HepG2 (cell line): Measurements from ENCODE around the gene SLC25A25. TPM values are rescaled to one million over a fixed set of nuclear protein-coding genes. Genes with fewer than 3 reads are reported as not detected.

Experiments used
- CEBPZ ChIP-seq: IDR thresholded peaks from 2 replicates; pipeline ENCODE4 v1.6.1; 2012; ENCODE audit warnings: low read length, improper control_type of control experiment
- FOXK1 ChIP-seq: sonication (generic); formaldehyde crosslinking; IDR thresholded peaks from 2 replicates; pipeline ENCODE4 v1.4.0; 2020; ENCODE audit warnings: low read depth, missing genetic modification reagents, borderline replicate concordance
- HIVEP1 ChIP-seq: sonication (generic); formaldehyde crosslinking; IDR thresholded peaks from 2 replicates; pipeline ENCODE4 v1.4.0; 2020; ENCODE audit warnings: mild to moderate bottlenecking, missing genetic modification reagents
- HMG20B ChIP-seq: conservative IDR thresholded peaks from 2 replicates; pipeline ENCODE4 v1.6.1; 2016; ENCODE audit warnings: missing genetic modification reagents, missing compliant biosample characterization
- HOMEZ ChIP-seq: IDR thresholded peaks from 2 replicates; pipeline ENCODE4 v1.6.1; 2016; ENCODE audit warnings: low read depth
- LCORL ChIP-seq, 2 experiments: fragments of 450-650 bp in 1 of 2; sonication (generic) in 1 of 2; formaldehyde crosslinking in 1 of 2; IDR thresholded peaks; 2 replicates each; pipeline versions ENCODE4 v1.5.0 to v1.6.1; 2017 to 2020; ENCODE audit warnings: antibody characterized with exemption in 1 of 2, missing genetic modification reagents in 1 of 2
- POLR2AphosphoS5 ChIP-seq: IDR thresholded peaks from 2 replicates; pipeline ENCODE4 v1.6.1; 2012; ENCODE audit warnings: low read depth, low read length
- RBM22 ChIP-seq: fragments of 200-400 bp; formaldehyde crosslinking; optimal IDR thresholded peaks from 2 replicates; pipeline ENCODE3; 2017; ENCODE audit warnings: mild to moderate bottlenecking, low read length, moderate library complexity
- SPEN ChIP-seq: sonication (generic); formaldehyde crosslinking; IDR thresholded peaks from 2 replicates; pipeline ENCODE4 v1.5.1; 2020; ENCODE audit warnings: low read depth, mild to moderate bottlenecking, missing genetic modification reagents
- ZKSCAN8 ChIP-seq: IDR thresholded peaks from 2 replicates; pipeline ENCODE4 v1.6.1; 2016; ENCODE audit warnings: borderline replicate concordance, missing genetic modification reagents, missing compliant biosample characterization
- ZNF205 ChIP-seq: IDR thresholded peaks from 2 replicates; pipeline ENCODE4 v1.6.1; 2018; ENCODE audit warnings: missing biosample characterization, missing genetic modification reagents
- ZNF230 ChIP-seq: sonication (generic); formaldehyde crosslinking; IDR thresholded peaks from 2 replicates; pipeline ENCODE4 v1.4.0; 2020; ENCODE audit warnings: mild to moderate bottlenecking, missing genetic modification reagents
- ZNF484 ChIP-seq: sonication (generic); formaldehyde crosslinking; IDR thresholded peaks from 2 replicates; pipeline ENCODE4 v1.5.1; 2020; ENCODE audit warnings: mild to moderate bottlenecking, low read depth, missing genetic modification reagents, borderline replicate concordance
- polyA plus RNA-seq, 8 experiments: library from polyadenylated mRNA; depleted of rRNA in 3 of 8; stranded (reverse) in 7 of 8; unstranded in 1 of 8; fragments of >200 nt; fragmentation: Illumina TruSeq in 4 of 8; extraction: Trizol in 4 of 8; gene quantifications; 2 replicates each; pipeline versions ENCODE4 v1.2.1 to v1.2.3, GENCODE V29; 2011 to 2016; ENCODE audit warnings: low read depth in 4 of 8, missing spikeins in 1 of 8, mixed read lengths in 1 of 8; ENCODE audit not compliant: insufficient read depth in 1 of 8
- total RNA-seq, 5 experiments: library from RNA; depleted of rRNA; stranded (reverse); fragments of >200 nt; fragmentation: Illumina TruSeq; extraction: Trizol; gene quantifications; 2 replicates each; pipeline ENCODE4 v1.2.3, GENCODE V29; 2016; ENCODE audit warnings: low read depth in 1 of 5
- TF ChIP-seq, protein P1 (sequence below): sonication (generic); formaldehyde crosslinking; IDR thresholded peaks from 2 replicates; pipeline ENCODE4 v1.8.0; 2022; ENCODE audit warnings: missing genetic modification reagents, mild to moderate bottlenecking, inconsistent platforms, borderline replicate concordance
- TF ChIP-seq, protein P2 (sequence below): sonication (generic); formaldehyde crosslinking; IDR thresholded peaks from 2 replicates; pipeline ENCODE4 v1.4.0; 2020; ENCODE audit warnings: mild to moderate bottlenecking, missing genetic modification reagents, borderline replicate concordance
- TF ChIP-seq, protein P3 (sequence below): sonication (generic); formaldehyde crosslinking; IDR thresholded peaks from 2 replicates; pipeline ENCODE4 v1.4.0; 2020; ENCODE audit warnings: low read depth, missing genetic modification reagents

The SLC25A25 gene
- total and polyA plus RNA-seq, 2 of the 13 experiments (the other 11 are each of a cell fraction or from before 2014, with no cell fraction given) = 10.5 to 24.8 TPM

DNA sequence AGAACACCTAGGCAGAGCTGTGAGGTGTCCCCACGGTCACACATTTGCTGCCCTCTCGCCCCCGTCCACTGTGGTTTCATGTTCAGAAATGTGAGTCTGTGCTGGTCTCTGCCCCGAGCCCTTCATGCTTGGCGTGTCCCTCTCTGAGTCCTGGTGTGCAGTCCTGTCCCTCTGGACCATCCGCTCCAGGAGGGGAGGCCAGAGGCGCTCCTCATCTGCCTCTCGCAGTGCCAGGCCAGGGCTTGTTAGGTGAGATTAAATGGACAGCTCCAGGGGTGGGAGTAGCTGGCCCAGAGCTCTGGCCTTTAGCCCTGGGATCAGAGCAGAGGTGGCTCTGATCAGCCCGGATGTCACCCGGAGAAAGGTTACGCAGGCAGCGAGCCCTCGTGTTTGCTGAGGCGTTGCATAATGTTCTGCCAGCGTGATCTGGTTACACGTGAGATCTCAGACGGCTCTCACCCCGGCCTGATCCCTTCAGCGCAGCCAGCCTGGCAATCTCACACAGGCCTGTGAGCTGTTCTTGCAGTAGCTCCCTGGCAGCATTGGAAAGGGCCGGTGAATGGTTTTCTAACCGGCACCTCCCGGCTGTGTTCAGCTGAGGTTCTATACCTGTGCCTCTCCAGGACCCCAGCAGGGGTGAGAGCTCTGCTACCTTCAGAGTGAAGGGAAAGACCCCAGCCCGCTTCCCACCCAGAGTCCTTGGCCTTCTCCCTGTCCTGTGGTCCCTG is 35.0 kb downstream of the SLC25A25 start (continued):
- TF ChIP-seq CEBPZ (no peak), ZKSCAN8 (CRISPR knock-in tag) (peak; percentile 80), RBM22 (no peak), HOMEZ (peak; percentile 60; the same call in 1 of the 2 replicates), ZNF205 (peak; percentile 93), HIVEP1 (CRISPR knock-in tag) (peak; percentile 95), FOXK1 (CRISPR knock-in tag) (peak; percentile 80; the same call in 1 of the 2 replicates), POLR2AphosphoS5 (no peak; the same call in 1 of the 2 replicates), LCORL (IDR thresholded peaks at IDR 0.05) (no peak), LCORL (CRISPR knock-in tag; IDR thresholded peaks at IDR 0.05) (peak; percentile 97), ZNF484 (CRISPR knock-in tag) (no peak), ZNF230 (peak; percentile 74), SPEN (CRISPR knock-in tag) (peak; percentile 94), HMG20B (CRISPR knock-in tag) (peak; percentile 67; the same call in 1 of the 2 replicates)
- TF ChIP-seq, protein P1, sequence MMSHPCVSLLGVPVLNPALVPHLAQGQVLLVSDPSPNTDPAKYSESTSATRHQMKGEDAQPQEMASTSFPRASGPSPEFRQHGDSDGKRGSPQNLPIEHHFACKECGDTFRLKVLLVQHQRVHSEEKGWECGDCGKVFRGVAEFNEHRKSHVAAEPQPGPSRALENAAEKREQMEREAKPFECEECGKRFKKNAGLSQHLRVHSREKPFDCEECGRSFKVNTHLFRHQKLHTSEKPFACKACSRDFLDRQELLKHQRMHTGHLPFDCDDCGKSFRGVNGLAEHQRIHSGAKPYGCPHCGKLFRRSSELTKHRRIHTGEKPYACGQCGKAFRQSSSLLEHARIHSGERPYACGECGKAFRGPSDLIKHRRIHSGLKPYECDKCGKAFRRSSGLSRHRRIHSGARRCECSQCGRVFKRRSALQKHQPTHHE (CRISPR knock-in tag) = no peak
- TF ChIP-seq, protein P2, sequence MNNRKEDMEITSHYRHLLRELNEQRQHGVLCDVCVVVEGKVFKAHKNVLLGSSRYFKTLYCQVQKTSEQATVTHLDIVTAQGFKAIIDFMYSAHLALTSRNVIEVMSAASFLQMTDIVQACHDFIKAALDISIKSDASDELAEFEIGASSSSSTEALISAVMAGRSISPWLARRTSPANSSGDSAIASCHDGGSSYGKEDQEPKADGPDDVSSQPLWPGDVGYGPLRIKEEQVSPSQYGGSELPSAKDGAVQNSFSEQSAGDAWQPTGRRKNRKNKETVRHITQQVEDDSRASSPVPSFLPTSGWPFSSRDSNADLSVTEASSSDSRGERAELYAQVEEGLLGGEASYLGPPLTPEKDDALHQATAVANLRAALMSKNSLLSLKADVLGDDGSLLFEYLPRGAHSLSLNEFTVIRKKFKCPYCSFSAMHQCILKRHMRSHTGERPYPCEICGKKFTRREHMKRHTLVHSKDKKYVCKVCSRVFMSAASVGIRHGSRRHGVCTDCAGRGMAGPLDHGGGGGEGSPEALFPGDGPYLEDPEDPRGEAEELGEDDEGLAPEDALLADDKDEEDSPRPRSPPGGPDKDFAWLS (CRISPR knock-in tag) = no peak
- TF ChIP-seq, protein P3, sequence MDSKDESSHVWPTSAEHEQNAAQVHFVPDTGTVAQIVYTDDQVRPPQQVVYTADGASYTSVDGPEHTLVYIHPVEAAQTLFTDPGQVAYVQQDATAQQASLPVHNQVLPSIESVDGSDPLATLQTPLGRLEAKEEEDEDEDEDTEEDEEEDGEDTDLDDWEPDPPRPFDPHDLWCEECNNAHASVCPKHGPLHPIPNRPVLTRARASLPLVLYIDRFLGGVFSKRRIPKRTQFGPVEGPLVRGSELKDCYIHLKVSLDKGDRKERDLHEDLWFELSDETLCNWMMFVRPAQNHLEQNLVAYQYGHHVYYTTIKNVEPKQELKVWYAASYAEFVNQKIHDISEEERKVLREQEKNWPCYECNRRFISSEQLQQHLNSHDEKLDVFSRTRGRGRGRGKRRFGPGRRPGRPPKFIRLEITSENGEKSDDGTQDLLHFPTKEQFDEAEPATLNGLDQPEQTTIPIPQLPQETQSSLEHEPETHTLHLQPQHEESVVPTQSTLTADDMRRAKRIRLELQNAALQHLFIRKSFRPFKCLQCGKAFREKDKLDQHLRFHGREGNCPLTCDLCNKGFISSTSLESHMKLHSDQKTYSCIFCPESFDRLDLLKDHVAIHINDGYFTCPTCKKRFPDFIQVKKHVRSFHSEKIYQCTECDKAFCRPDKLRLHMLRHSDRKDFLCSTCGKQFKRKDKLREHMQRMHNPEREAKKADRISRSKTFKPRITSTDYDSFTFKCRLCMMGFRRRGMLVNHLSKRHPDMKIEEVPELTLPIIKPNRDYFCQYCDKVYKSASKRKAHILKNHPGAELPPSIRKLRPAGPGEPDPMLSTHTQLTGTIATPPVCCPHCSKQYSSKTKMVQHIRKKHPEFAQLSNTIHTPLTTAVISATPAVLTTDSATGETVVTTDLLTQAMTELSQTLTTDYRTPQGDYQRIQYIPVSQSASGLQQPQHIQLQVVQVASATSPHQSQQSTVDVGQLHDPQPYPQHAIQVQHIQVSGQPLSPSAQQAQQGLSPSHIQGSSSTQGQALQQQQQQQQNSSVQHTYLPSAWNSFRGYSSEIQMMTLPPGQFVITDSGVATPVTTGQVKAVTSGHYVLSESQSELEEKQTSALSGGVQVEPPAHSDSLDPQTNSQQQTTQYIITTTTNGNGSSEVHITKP (CRISPR knock-in tag) = peak; percentile 77; the same call in 1 of the 2 replicates
